HG03045 (cell line): ENCODE results near the gene CTAGE15.
"Not testable (repeated sequence)": the region's sequence is repeated elsewhere in the genome, so short reads cannot be mapped to it uniquely, and the experiment has no call there.

Experiments
- ATAC-seq: cut with Tn5 transposase; IDR thresholded peaks from one replicate; pipeline ENCODE4 v1.9.1; 2021; ENCODE audit warnings: mild to moderate bottlenecking, moderate library complexity; ENCODE audit not compliant: unreplicated experiment

The CTAGE15 gene, protein sequence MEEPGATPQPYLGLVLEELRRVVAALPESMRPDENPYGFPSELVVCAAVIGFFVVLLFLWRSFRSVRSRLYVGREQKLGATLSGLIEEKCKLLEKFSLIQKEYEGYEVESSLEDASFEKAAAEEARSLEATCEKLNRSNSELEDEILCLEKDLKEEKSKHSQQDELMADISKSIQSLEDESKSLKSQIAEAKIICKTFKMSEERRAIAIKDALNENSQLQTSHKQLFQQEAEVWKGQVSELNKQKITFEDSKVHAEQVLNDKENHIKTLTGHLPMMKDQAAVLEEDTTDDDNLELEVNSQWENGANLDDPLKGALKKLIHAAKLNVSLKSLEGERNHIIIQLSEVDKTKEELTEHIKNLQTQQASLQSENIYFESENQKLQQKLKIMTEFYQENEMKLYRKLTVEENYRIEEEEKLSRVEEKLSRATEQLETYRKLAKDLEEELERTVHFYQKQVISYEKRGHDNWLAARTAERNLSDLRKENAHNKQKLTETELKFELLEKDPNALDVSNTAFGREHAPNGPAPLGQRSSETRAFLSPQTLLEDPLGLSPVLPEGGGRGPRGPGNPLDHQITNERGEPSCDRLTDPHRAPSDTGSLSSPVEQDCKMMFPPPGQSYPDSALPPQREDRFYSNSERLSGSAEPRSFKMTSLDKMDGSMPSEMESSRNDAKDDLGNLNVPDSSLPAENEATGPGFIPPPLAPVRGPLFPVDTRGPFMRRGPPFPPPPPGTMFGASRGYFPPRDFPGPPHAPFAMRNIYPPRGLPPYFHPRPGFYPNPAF

DNA sequence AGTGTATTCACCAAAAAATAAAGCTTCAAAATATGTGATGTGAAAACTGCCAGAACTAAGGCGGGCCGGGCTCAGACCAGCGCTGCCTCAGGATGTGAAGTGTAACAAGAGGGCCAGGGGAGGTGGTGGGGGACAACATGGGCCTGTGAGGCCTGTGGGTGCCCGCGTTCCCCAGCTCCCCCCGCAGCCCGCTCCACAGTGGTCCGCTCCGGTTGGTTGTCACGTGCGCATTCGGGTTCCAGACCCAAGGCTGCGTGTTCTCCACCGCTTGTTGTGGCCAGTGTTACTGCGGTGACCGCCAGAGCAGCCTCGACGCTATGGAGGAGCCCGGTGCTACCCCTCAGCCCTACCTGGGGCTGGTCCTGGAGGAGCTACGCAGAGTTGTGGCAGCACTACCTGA lies at the start of gene CTAGE15:
CTAGE15 (plus strand) TSS at position 301 of the 400 bp plus-strand sequence; CDS start at position 318, 17 bp downstream.
- ATAC-seq: not testable (repeated sequence)

DNA sequence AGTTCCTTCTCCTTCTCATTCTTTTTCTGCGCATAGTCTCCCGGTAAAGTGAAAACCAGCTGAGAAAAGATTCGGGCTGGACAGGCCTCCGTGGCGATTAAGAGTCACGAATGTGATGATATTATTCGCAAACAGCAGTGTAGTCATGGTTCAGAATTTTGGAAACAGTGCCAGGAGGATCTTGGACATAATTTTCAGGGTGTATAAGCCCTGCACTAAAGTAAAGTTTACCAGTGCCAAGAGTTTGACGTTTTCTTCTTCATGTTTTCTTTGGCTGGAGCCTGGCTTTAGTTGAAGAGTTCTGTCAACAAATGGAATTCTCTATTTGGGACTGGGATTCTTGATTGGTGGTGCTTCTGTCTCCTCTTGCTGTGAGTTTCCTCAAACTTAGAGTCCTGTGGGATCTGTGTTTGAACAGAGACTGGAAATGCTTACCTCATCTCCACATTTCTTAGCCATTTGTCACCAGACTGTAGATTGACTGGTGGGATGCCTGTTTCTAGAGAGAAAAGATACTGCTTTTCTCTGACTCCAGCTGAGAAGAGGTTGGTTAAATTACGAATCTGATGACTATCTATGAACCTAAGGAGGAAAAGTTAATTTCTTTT lies 49.2 kb upstream of the CTAGE15 start:
- ATAC-seq: not testable (repeated sequence)

DNA sequence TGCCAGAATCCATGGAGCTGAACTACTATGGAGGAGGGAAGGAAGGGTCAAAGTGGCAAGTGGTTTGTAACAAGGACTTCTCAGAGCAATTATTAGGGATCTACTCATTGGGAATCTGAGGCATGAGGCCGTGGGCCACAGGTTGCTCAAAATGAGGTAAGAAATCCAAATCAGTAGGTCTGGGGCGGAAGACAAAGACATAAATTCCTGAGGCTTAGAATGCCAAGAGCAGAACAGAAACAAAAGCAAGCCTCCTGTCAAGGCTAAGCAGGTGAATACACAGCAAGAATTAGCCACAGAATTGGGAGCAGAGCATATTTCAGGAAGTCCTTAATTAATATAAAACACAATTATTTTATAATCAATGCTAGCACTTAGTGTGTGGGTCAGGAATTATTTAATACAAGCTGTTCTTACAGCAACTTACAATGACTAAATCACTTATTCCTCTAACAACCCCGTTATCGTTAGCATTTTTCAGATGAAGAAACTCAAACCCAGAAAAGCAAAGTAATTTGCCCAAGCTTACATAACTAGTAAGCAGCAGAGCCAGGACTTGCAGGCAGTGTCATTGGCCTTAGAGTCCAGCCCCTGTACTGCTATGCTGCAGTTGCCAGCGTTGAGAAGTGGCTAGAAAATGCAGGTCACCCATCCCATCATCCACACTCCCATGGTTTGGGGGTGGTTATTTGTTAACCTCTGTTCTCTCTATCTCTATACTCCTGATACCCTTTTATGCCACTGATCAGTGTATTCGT lies 40.3 kb upstream of the CTAGE15 start:
- ATAC-seq: not testable (repeated sequence)

DNA sequence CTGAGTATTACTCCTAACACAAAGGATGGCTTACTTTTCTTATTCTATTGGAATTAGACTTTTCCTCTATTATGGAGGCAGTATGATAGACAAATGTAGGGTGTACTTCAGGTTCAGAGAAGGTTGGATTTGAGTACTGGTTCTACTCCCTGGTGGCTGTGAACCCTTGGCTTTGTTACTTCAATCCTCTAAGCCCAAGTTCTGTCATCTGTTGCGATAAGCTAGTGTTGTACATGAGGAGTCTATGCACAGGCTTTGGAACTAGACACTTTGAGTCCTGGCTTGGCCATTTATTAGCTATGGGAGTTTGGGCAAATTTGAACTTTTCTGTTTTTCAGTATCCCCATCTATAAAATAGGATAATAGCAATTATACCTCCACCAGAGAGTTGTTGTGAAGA lies 39.7 kb upstream of the CTAGE15 start:
- not testable (repeated sequence) for ATAC-seq

DNA sequence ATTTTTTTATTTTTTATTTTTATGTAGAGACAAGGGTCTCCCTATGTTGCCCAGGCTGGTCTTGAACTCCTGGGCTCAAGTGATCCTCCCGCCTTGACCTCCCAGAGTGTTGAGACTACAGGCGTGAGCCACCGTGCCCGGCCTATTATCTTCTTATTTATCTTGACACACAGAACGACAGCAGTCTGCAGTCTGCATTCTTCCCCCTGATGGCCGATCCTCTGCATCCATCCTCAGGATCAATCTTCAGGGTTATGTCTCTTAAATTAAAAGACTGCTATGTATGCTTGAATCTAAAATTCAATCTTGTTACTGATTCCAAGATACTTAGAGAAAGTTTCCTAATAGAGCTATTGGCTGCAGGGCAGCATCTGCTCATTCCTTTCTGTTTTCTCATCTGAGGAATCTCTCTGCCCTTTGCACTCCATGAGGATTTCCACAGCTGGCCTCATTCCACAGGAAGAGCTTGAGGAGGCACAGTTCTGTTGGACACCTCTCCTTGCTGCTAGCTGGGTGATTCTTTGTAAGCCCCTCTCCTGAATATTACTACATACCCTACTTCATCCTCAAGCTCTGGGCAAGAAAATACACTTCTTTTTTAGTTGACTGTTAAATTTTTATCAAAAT lies 38.3 kb upstream of the CTAGE15 start:
- ATAC-seq: not testable (repeated sequence)

DNA sequence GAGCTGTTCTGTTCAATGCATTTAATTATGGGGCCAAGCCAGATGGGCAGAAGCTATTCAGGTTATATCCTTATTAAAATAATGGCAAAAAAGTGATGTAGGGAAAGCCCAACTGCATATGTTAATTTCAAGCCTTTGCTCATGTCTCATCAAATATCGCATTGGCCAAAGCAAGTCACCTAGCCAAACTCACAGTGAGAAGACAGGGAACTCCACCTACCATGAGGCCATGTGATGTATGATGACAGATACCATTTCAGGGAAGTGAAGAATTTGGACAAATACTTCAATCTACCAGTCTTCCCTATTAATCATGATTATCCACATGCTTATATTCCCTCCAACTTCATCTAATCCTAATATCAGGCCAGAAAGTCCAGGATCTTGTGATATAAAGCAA lies 35.2 kb upstream of the CTAGE15 start:
- ATAC-seq: not testable (repeated sequence)

DNA sequence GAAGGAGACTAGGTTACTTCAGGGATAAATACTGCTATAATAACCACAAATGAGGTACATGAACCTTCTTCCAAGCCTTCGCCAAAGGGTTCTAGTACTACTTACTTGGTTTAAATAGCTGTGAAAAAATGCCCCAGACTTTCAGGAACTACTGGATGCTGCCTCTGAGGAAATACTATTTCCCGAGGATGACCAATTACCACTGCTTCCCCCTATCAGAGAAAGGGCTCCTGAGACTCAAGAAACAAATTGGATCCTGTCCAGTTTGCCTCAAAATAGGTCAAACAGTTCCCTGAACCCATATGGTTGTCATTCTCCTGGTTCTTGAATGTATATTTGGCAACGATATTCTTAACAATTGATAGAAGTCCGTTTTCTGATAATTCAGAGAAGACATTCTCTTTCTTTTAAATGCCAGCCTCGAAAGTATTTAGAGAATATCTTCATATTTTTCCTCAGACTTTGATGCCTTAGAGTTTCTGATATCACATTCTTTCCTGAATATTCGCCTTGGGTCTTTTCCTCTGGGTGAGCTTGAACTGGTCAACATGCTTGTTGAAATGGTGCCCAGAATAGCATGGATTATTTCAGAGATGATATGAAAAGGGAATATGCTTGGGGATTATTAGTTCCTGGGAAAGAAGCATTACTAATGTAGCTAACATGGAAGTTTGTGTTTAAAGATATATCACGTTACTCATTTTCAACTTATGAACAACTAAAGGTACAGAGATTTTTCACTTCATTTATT lies 28.1 kb upstream of the CTAGE15 start:
- not testable (repeated sequence) for ATAC-seq

DNA sequence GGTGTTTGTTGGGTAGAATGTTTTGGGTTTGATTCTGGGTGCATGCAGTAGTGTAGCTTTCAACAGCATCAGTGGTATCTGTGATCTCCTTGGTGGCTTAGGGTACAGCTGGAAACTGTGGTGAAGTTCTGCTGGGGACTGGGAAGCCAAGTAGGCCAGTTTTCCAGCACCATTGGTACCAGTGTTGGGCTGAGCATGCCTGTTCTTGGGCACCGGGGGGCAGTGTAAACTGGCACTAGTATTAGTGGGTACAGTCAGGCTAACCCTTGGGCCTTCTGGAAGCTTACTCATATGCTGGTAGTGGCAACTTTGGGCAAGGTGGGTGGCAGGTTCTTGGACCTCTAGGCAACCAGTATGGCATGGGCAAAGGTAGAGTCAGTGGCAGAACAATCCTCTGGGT lies 15.6 kb upstream of the CTAGE15 start:
- ATAC-seq: not testable (repeated sequence)

DNA sequence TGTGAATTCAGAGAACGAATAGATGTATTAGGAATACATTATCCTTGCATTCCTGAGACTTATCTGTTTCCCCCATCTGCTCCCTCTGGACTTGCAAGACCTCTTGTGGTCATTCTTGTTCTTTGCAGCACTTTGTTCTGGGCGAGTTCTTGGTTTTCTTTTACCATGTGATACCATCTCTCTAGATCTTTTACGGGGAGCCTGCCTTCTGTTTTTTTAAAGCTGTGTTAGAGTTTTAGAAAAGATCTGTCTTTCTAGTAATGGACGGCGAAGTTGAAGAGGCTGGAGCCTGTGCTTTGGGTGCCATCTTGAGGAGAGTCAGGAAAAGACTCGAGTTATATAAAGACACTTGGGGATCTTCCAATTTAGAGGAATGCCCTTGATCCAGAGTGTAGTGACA lies 8.3 kb upstream of the CTAGE15 start:
- not testable (repeated sequence) for ATAC-seq

DNA sequence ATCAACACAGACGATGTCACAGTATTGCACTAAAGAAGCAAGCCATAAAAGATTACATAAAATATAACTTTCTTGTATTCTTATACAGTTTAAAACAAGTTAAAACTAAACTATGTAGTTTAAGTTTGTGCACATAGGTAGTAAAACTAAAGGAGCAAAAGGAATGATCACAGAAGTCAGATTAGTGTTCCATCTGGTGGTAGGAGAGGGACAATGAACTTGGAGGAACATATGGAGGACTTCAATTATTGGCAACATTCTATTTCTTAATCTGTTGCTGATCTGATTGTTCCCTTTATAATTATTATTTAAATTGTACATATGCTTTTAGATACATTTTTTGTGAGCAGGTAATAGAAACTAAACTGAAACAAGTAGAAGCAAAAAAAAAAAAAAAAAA lies 5.6 kb upstream of the CTAGE15 start:
- not testable (repeated sequence) for ATAC-seq

DNA sequence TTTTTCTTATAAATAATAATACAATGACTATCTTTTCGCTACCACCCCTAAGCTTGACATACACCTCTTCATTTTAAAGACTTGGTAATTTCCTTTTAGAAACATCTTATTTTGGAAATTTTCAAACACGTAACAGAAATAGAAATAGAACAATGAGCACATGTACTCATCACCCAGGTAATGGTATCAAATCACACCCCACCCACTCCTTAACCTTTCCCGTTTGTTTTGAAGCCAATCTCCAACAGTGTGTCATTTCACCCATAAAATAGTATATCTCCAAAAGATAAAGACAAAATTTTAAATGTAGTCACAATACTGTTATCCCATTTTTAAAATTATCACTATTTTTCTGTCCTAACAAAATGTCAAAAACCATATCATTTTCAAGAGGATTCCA lies 16.6 kb downstream of the CTAGE15 start:
- ATAC-seq: not testable (repeated sequence)

DNA sequence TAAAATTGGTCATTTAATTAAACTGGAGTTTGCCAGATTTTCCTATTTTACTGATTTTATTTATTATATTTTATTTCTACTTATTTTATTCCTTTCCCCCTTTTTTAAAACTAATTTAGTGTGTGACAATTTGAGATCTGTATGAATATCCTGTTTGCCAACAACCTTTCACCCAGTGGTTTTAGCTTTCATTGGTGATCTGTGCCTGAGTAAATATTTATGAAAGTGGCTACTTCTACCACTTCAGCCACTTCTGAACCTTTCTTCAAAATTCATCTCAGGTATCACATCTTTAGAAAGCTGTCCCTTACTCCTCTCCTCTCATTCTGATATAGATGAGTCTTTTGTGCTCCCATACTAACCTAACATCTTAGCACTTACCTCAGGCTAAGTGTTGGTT lies 18.3 kb downstream of the CTAGE15 start:
- not testable (repeated sequence) for ATAC-seq

DNA sequence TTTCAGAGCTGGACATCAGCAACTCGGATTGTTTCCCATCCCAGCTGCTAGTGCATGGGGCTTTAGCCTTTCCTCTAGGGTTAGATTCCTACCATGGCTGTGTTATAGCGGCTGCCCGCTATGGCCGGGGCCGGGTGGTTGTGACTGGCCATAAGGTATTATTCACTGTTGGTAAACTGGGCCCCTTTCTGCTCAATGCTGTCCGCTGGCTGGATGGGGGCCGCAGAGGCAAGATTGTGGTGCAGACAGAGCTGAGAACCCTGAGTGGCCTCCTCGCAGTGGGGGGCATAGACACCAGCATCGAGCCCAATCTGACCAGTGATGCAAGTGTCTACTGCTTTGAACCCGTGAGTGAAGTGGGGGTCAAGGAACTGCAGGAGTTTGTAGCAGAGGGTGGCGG lies 26.5 kb downstream of the CTAGE15 start:
- ATAC-seq: not testable (repeated sequence)

DNA sequence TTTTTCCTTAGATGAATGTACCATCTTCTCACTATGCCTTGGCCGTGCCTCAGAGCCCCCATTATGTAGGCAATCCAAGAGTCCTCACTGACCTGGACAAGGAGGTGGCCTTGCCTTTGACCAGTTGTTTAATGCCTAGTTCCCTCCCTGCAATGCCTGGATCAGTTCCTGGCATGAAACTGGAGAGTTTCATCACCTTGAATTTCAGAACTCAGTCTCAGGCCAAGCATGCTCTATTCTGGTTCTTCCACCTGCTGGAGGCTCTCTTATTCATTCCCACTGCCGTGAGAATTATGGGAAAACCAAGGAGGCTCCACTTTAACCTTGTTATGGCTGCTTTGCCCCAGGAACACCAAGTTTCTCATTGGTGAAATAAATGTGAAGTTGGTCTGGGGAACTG lies 31.9 kb downstream of the CTAGE15 start:
- not testable (repeated sequence) for ATAC-seq

DNA sequence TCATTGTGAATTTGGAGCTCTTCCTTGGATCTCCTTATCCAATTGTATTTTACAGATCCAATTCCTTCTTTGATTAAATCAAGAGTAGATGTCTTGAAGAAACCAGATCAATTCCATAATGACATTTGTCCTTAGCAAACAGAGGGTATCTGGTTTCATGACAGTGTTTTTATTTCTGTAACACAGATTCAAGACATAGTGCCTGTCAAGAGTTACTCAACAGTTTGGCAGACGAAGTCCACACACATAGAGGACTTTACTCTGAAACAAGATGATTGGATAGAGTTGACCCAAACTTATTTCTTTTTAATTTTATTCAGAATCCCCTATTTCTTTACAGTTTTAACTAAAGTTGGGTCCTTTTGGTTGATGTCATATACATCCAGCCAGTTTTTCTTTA lies 34.5 kb downstream of the CTAGE15 start:
- ATAC-seq: not testable (repeated sequence)

DNA sequence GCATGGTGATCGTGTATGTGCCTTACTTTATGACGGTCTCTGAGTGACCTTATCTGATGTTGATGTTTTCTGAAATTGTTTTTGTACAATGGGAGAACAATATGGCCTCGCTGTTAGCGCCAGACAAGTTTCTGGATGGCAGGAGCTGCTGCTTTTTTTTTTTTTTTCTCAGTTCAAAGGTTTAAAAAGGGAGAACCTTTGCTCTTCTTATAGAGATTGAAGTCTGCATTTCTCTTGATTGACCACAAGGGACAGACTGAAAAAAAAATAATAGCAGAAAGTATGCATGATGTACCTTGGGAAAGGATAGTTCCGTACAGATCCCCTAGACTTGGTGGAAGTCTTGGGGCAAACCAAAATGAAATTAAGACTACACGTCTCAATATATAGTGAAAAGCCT lies 43.9 kb downstream of the CTAGE15 start:
- ATAC-seq: not testable (repeated sequence)

DNA sequence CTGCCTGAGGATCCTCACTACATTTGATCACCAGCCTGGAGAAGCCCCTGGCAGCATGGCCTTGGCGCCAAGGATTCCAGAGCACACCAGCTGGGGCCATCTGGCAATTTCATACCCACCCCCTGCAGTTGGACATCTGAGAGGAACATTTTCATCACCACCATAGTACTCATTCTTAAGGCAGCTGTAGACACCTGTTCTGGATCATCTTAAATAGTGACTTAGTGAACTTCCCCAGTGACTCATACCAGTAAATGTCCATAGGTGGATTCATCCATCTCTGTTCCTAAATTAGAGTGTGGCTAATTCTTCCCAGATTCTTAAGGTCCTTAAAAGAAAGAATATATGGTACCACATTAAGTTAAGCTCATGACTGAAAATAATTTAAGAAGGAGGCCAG lies 45.6 kb downstream of the CTAGE15 start:
- not testable (repeated sequence) for ATAC-seq

DNA sequence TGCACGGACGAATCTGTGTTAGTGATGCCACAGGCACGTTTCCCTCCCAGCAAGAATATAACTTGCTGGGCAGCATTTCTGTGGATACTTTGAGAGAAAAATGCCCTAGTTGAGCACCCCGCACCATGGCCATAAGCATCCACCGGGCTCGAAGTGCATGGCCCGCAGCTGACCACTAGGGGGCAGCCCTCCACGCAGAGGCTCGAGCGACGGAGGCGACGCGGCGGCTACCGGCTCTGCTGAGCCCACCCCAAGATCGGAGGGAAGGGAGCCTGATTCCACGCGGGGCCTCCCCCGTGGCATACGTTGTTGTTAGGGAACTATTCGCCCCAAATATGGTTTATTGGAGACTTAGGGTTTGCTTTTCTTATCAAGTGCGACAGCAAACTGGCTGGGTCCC lies 48.5 kb downstream of the CTAGE15 start:
- peak; percentile 36 for ATAC-seq

DNA sequence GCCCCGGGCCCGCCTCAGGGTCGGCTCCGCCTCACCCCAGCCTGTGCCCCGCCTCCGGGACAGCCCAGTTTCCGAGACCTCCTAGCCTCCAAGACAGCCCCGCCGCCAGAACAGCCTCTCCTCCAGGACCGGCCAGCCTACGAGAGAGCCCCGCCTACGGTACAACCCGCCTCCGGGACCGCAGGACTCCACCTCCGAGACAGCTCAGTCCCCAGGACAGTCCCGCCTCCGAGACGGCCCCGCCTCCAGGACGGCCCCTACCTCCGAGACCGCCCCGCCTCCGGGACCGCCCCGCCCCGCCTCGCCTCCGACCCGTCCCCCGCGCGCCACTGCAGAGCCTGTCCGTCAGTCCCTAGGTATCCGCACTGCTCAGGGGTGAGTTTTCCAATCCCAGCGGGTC lies 49.0 kb downstream of the CTAGE15 start, which contains the start of gene TCAF2:
TCAF2 (plus strand) TSS at position 329 of the 400 bp plus-strand sequence.
- peak; percentile 88 for ATAC-seq
